Stimulated activated CD4-positive, alpha-beta T cell treated with anti-CD3 and anti-CD28 coated beads, Interleukin-12 subunit alpha, Interleukin-12 subunit beta, amount 100 ng/mL, for 48 hours (primary cell): ENCODE measurements around the gene LRCH3.
"Not testable (repeated sequence)": the region's sequence is repeated elsewhere in the genome, so short reads cannot be mapped to it uniquely, and the experiment has no call there.

Source experiments
- DNase-seq, 3 donors: peaks; one replicate each; pipeline ENCODE4 v3.0.0-alpha.2; 2020; ENCODE audit warnings: low read depth in 2 of 3, low spot score in 1 of 3

LRCH3 gene

DNA sequence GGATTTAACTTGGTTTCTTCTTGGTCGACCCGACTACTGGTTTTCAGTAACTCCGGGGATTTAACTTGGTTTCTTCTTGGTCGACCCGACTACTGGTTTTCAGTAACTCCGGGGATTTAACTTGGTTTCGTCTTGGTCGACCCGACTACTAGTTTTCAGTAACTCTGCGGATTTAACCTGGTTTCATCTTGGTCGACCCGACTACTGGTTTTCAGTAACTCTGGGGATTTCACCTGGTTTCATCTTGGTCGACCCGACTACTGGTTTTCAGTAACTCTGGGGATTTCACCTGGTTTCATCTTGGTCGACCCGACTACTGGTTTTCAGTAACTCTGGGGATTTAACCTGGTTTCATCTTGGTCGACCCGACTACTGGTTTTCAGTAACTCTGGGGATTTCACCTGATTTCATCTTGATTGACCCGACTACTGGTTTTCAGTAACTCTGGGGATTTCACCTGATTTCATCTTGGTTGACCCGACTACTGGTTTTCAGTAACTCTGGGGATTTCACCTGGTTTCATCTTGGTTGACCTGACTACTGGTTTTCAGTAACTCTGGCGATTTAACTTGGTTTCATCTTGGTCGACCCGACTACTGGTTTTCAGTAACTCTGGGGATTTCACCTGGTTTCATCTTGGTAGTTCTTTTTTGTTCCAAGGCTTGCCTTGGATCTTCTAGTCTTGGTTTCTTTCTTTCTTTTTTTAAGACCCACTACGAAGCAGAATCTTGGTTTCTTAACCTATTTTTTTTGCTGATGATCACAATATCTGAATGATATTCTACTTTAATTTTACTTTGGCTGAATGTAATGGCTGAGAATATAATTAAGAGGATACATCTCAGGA is 130.6 kb downstream of the LRCH3 start:
- DNase-seq = not testable (repeated sequence)

DNA sequence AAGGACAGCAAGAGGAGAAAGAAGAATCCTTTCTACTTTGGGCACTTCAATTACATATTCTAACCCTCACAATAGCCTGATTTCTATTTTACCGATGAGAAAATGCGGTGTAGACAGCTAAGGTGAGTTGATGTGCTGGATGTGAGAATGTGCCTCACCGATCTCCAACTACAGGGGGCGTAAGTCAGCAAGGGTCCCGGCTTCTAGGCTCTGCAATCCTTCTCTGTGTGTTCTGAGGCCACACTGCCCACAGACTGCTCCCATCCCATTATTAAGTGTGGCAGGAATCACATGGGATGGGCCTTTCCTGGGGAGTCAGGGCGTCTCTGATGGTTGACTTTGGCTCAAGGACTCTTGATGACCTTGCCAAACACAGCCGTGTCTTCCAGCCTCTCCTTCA is 135.4 kb downstream of the LRCH3 start:
- DNase-seq = no peak

DNA sequence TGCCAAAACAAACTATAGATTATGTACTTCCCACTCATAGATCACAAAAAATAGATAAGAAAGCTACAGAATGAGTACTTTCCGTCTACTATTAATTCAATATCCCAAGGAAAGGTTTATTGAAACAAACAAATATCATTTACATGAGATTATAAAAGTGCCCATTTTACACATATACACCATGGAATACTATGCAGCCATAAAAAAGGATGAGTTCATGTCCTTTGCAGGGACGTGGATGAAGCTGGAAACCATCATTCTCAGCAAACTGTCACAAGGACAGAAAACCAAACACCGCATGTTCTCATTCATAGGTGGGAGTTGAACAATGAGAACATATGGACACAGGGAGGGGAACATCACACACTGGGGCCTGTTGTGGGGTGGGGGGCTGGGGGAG is 136.5 kb downstream of the LRCH3 start:
- DNase-seq = not testable (repeated sequence)

- no peak for DNase-seq
These were observed 145.8 kb downstream of the LRCH3 start for GRCh38 chr3:197936819-197937384.
